SK-N-SH (cell line): ENCODE results near the gene SUPT3H. TPM values are rescaled to one million over a fixed set of nuclear protein-coding genes. Genes with fewer than 3 reads are reported as not detected.

ENCODE experiments used
- CTCF ChIA-PET: fragments of 300-600, 350-600 bp; formaldehyde crosslinking; extraction: SDS; loops from one replicate; lab custom pipeline; 2021; lab: Yijun Ruan, JAX
- POLR2A ChIA-PET: fragments of 350-600 bp; sonication (Branson Sonifier 250); formaldehyde crosslinking; extraction: SDS; loops from one replicate; lab custom pipeline; 2020; ENCODE audit warnings: antibody characterized with exemption, inconsistent platforms; lab: Yijun Ruan, JAX
- DNase-seq: peaks from one replicate; pipeline ENCODE4 v3.0.0; 2012
- H2AFZ ChIP-seq: fragments of 200-600 bp; sonication (generic); 2 replicates; pipeline ENCODE4 v1.8.1; 2016; ENCODE audit warnings: antibody characterized with exemption, mild to moderate bottlenecking, low read depth
- H3F3A ChIP-seq: fragments of 200-600 bp; sonication (generic); replicated peaks from 2 replicates; pipeline ENCODE3; 2016; ENCODE audit warnings: antibody characterized with exemption, mild to moderate bottlenecking; ENCODE audit not compliant: insufficient read depth
- H3K27ac ChIP-seq, 2 experiments: fragments of 200-500 bp in 1 of 2; fragments of 200-600 bp in 1 of 2; sonication (Bioruptor generic) in 1 of 2; sonication (generic), shearing (Covaris generic) in 1 of 2; 2 replicates each; pipeline versions ENCODE4 v1.5.1 to v1.6.1; 2014 to 2016; ENCODE audit warnings: low read depth in 2 of 2, inconsistent platforms in 1 of 2, low read length in 1 of 2, mild to moderate bottlenecking in 1 of 2, mixed read lengths in 1 of 2
- H3K27me3 ChIP-seq: fragments of 200-600 bp; sonication (generic), shearing (Covaris generic); 2 replicates; pipeline ENCODE4 v1.6.1; 2016; ENCODE audit warnings: mixed run types; ENCODE audit not compliant: insufficient read depth
- H3K36me3 ChIP-seq, 2 experiments: fragments of 200-500 bp in 1 of 2; fragments of 200-600 bp in 1 of 2; sonication (Bioruptor generic) in 1 of 2; sonication (generic) in 1 of 2; replicated peaks in 1 of 2; 2 replicates each; pipeline versions ENCODE3 to v1.5.1; 2014 to 2016; ENCODE audit warnings: low read length in 1 of 2, mild to moderate bottlenecking in 1 of 2; ENCODE audit not compliant: insufficient read depth in 2 of 2, control insufficient read depth in 1 of 2
- H3K4me1 ChIP-seq, 2 experiments: fragments of 200-500 bp in 1 of 2; fragments of 200-600 bp in 1 of 2; sonication (Bioruptor generic) in 1 of 2; sonication (generic), shearing (Covaris generic) in 1 of 2; 2 replicates each; pipeline versions ENCODE4 v1.5.1 to v1.6.1; 2014 to 2016; ENCODE audit warnings: low read depth in 1 of 2, low read length in 1 of 2, mixed run types in 1 of 2; ENCODE audit not compliant: insufficient read depth in 2 of 2, control insufficient read depth in 1 of 2
- H3K4me2 ChIP-seq: fragments of 200-600 bp; sonication (generic), shearing (Covaris generic); 2 replicates; pipeline ENCODE4 v1.6.1; 2017; ENCODE audit warnings: mixed run types
- H3K4me3 ChIP-seq, 2 experiments: fragments of 200-500 bp in 1 of 2; fragments of 200-600 bp in 1 of 2; sonication (Bioruptor generic) in 1 of 2; sonication (generic), shearing (Covaris generic) in 1 of 2; 2 replicates each; pipeline versions ENCODE4 v1.5.1 to v1.8.1; 2014 to 2016; ENCODE audit warnings: low read depth in 2 of 2, inconsistent platforms in 1 of 2, low read length in 1 of 2, mild to moderate bottlenecking in 1 of 2, mixed read lengths in 1 of 2, moderate library complexity in 1 of 2
- H3K79me2 ChIP-seq: fragments of 200-600 bp; sonication (generic); 2 replicates; pipeline ENCODE4 v1.8.1; 2017; ENCODE audit warnings: mild to moderate bottlenecking; ENCODE audit not compliant: insufficient read depth
- H3K9ac ChIP-seq: fragments of 200-600 bp; sonication (generic); 2 replicates; pipeline ENCODE4 v1.6.1; 2017; ENCODE audit warnings: mixed run types
- H3K9me2 ChIP-seq: fragments of 200-600 bp; sonication (generic); 2 replicates; pipeline ENCODE4 v1.6.1; 2017; ENCODE audit warnings: mixed run types
- H3K9me3 ChIP-seq: fragments of 200-600 bp; sonication (generic); 2 replicates; pipeline ENCODE4 v1.6.1; 2017; ENCODE audit warnings: mixed run types, mild to moderate bottlenecking, moderate library complexity
- H4K20me1 ChIP-seq: fragments of 200-600 bp; sonication (generic); 2 replicates; pipeline ENCODE4 v1.6.1; 2017; ENCODE audit warnings: mild to moderate bottlenecking, mixed run types; ENCODE audit not compliant: insufficient read depth
- CHD2 ChIP-seq: fragments of 150-350 bp; IDR thresholded peaks from 2 replicates; pipeline ENCODE4 v1.6.1; 2018; ENCODE audit warnings: low read length; ENCODE audit not compliant: partially characterized antibody
- ELF1 ChIP-seq: IDR thresholded peaks from 2 replicates; pipeline ENCODE4 v1.4.0; 2012
- EZH2phosphoT487 ChIP-seq: fragments of 200-600 bp; sonication (generic); IDR thresholded peaks from 2 replicates; pipeline ENCODE4 v1.6.1; 2017; ENCODE audit warnings: low read depth, mixed run types, mild to moderate bottlenecking, antibody characterized with exemption, moderate library complexity, borderline replicate concordance
- FOXJ3 ChIP-seq: sonication (generic); formaldehyde crosslinking; IDR thresholded peaks from 2 replicates; pipeline ENCODE4 v1.5.1; 2020; ENCODE audit warnings: mild to moderate bottlenecking, missing genetic modification reagents
- FOXM1 ChIP-seq: IDR thresholded peaks from 2 replicates; pipeline ENCODE4 v1.4.0; 2012; ENCODE audit warnings: low read depth, mild to moderate bottlenecking
- GABPA ChIP-seq: IDR thresholded peaks from 2 replicates; pipeline ENCODE4 v1.4.0; 2012; ENCODE audit warnings: low read depth, mild to moderate bottlenecking
- GATA2 ChIP-seq: sonication (generic); formaldehyde crosslinking; IDR thresholded peaks from 2 replicates; pipeline ENCODE4 v1.5.0; 2020; ENCODE audit warnings: mild to moderate bottlenecking, missing genetic modification reagents
- IRF3 ChIP-seq: fragments of 150-350 bp; IDR thresholded peaks from 2 replicates; pipeline ENCODE4 v1.6.1; 2016; ENCODE audit warnings: mild to moderate bottlenecking, low read depth, low read length
- MAX ChIP-seq: IDR thresholded peaks from 2 replicates; pipeline ENCODE4 v1.4.0; 2012; ENCODE audit warnings: low read depth
- PBX3 ChIP-seq: IDR thresholded peaks from 2 replicates; pipeline ENCODE4; 2012
- POLR2AphosphoS5 ChIP-seq: IDR thresholded peaks from 2 replicates; pipeline ENCODE4 v1.6.1; 2012; ENCODE audit warnings: low read depth, low read length
- RCOR1 ChIP-seq: fragments of 150-350 bp; IDR thresholded peaks from 2 replicates; pipeline ENCODE4 v1.6.1; 2017; ENCODE audit warnings: antibody characterized with exemption, low read length
- REST ChIP-seq: IDR thresholded peaks from 2 replicates; pipeline ENCODE4 v1.6.1; 2012; ENCODE audit warnings: mild to moderate bottlenecking, low read depth, low read length, moderate library complexity
- RXRA ChIP-seq: IDR thresholded peaks from 2 replicates; pipeline ENCODE4 v1.4.0; 2012; ENCODE audit warnings: low read depth, mild to moderate bottlenecking, borderline replicate concordance
- SIN3A ChIP-seq: IDR thresholded peaks from 2 replicates; pipeline ENCODE4 v1.6.1; 2012; ENCODE audit warnings: low read depth, mild to moderate bottlenecking, low read length, moderate library complexity, borderline replicate concordance
- SMC3 ChIP-seq: IDR thresholded peaks from 2 replicates; pipeline ENCODE4 v1.6.1; 2012; ENCODE audit warnings: low read depth, low read length, improper control_type of control experiment
- TAF1 ChIP-seq: IDR thresholded peaks from 2 replicates; pipeline ENCODE4 v1.6.1; 2012; ENCODE audit warnings: low read depth, mild to moderate bottlenecking, low read length, moderate library complexity, borderline replicate concordance
- YY1 ChIP-seq: IDR thresholded peaks from 2 replicates; pipeline ENCODE4 v1.4.0; 2012; ENCODE audit warnings: low read depth, mild to moderate bottlenecking
- WGBS: methylation state at CpG from one replicate; pipeline ENCODE4 v1.1.6; 2017; ENCODE audit warnings: low lambda C conversion rate; 5-methylcytosine and 5-hydroxymethylcytosine counted together
- polyA plus RNA-seq, 3 experiments: library from polyadenylated mRNA; depleted of rRNA; stranded (reverse); fragments of >200 nt; gene quantifications; 2 replicates each; pipeline ENCODE4 v1.2.3, GENCODE V29; 2012
- TF ChIP-seq, protein P1 (sequence below): IDR thresholded peaks from 2 replicates; pipeline ENCODE4 v1.4.0; 2012; ENCODE audit warnings: low read depth, borderline replicate concordance
- TF ChIP-seq, protein P2 (sequence below): fragments of 150-350 bp; IDR thresholded peaks from 2 replicates; pipeline ENCODE4 v1.6.1; 2017; ENCODE audit warnings: antibody characterized with exemption, low read length, low read depth, borderline replicate concordance

Gene SUPT3H
- polyA plus RNA-seq, 1 of the 3 experiments (the other 2 are of a cell fraction), result 10.9 TPM

DNA sequence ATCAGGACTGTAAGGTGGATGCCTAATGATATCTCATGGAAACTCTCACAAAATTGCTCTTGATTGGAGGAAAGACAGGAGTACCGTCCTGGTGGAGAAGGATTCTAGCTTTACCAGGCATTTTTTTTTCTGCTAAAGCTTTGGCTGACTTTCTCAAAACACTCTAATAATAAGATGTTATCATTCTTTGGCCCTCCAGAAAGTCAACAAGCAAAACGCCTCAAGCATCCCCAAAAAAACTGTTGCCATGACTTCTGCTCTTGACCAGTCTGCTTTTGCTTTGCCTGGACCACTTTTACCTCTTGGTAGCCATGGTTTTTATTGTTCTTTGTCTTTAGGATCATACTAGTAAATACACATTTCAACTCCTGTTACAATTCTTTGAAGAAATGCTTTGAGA, 105.1 kb downstream of the SUPT3H start:
- Histone ChIP-seq H3K27ac (no peak overlapping the region), H3K27me3 (no peaks in the 10 kb centered on the region), H2AFZ (no peak overlapping the region), H3K79me2 (no peaks in the 10 kb centered on the region), H3K9me2 (no peaks in the 10 kb centered on the region), H3K9me3 (no peaks in the 10 kb centered on the region), H3K4me1 (no peaks in the 10 kb centered on the region), H3K36me3 (peaks cover 0 to under 1% of the 10 kb centered on the region in 2 experiments), H3F3A (no peaks in the 10 kb centered on the region), H3K4me2 (no peak overlapping the region), H3K4me3 (no peak overlapping the region), H3K9ac (no peak overlapping the region), H4K20me1 (no peaks in the 10 kb centered on the region)
- WGBS, result 76% methylated on average over 2 of the region's 2 CpGs
- TF ChIP-seq MAX (no peak), SIN3A (no peak), GATA2 (CRISPR knock-in tag) (no peak)
- TF ChIP-seq, protein P1, sequence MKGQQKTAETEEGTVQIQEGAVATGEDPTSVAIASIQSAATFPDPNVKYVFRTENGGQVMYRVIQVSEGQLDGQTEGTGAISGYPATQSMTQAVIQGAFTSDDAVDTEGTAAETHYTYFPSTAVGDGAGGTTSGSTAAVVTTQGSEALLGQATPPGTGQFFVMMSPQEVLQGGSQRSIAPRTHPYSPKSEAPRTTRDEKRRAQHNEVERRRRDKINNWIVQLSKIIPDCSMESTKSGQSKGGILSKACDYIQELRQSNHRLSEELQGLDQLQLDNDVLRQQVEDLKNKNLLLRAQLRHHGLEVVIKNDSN, result no peak
- POLR2A ChIA-PET, result no interaction called here
- DNase-seq, result no peak
- CTCF ChIA-PET, result no interaction called here

DNA sequence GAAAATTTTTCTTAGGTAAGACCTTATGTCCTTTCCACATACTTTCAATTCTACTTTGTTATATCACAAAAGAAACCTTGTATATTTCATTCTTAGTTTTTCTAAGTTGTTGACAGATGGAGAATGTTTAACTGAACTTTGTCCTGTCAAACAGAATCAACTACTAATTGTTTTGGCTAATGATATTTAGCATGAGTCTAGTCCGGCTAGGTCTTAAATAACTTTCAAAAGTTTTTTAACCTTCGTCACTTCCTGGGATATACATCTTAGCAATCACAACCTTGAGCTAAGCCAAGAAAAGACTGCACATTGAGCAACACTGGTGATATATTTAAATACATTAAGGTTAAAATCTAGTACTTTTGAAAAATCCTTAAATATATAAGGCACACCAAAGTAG, 112.5 kb downstream of the SUPT3H start:
- H3K4me3 ChIP-seq, result no peak overlapping the region
- ChIA-PET POLR2A (no interaction called here), CTCF (no interaction called here)
- no peak overlapping the region for H3K27ac ChIP-seq
- WGBS, result 67% methylated on average over 2 of the region's 2 CpGs
- H3K4me2 ChIP-seq, result no peak overlapping the region
- TF ChIP-seq FOXJ3 (CRISPR knock-in tag), result no peak
- no peak for TF ChIP-seq SMC3
- TF ChIP-seq MAX, result no peak
- TF ChIP-seq SIN3A, result no peak
- no peak for TF ChIP-seq CHD2
- TF ChIP-seq IRF3, result no peak
- TF ChIP-seq RXRA, result no peak
- TF ChIP-seq FOXM1, result no peak
- no peak for TF ChIP-seq TAF1
- TF ChIP-seq PBX3, result no peak
- TF ChIP-seq EZH2phosphoT487, result no peak
- TF ChIP-seq, protein P2, sequence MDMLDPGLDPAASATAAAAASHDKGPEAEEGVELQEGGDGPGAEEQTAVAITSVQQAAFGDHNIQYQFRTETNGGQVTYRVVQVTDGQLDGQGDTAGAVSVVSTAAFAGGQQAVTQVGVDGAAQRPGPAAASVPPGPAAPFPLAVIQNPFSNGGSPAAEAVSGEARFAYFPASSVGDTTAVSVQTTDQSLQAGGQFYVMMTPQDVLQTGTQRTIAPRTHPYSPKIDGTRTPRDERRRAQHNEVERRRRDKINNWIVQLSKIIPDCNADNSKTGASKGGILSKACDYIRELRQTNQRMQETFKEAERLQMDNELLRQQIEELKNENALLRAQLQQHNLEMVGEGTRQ, result no peak
- TF ChIP-seq GABPA, result no peak
- no peak for TF ChIP-seq POLR2AphosphoS5
- no peak for TF ChIP-seq YY1
- no peak for TF ChIP-seq ELF1
- no peak for TF ChIP-seq GATA2 (CRISPR knock-in tag)
- no peak for TF ChIP-seq REST
- no peak for TF ChIP-seq RCOR1
- no peaks in the 10 kb centered on the region for H3K4me1 ChIP-seq
- H3K9ac ChIP-seq, result no peak overlapping the region
- H3F3A ChIP-seq, result no peaks in the 10 kb centered on the region
- no peak overlapping the region for H2AFZ ChIP-seq
- H3K9me2 ChIP-seq, result no peaks in the 10 kb centered on the region
- no peaks in the 10 kb centered on the region for H4K20me1 ChIP-seq
- no peaks in the 10 kb centered on the region for H3K27me3 ChIP-seq
- DNase-seq, result no peak
- H3K79me2 ChIP-seq, result no peaks in the 10 kb centered on the region
- no peaks in the 10 kb centered on the region for H3K9me3 ChIP-seq
- H3K36me3 ChIP-seq, result no peaks in the 10 kb centered on the region
